Caco-2 (cell line): ENCODE measurements around the gene UCP1. TPM values are rescaled to one million over a fixed set of nuclear protein-coding genes. Genes with fewer than 3 reads are reported as not detected.
A peak's percentile ranks its signal among the peaks of the same experiment; 100 is the strongest.

Experiments used
- BruUV-seq: library from RNA; stranded (reverse); fragments of 400-500 nt; replicated peaks from 2 replicates; lab custom pipeline; 2021; lab: Mats Ljungman, UMichigan
- CTCF ChIA-PET: fragments of 300-600 bp; sonication (Branson Sonifier 250); formaldehyde crosslinking; loops from one replicate; lab custom pipeline; 2022; ENCODE audit warnings: antibody characterized with exemption; lab: Charles Lee
- POLR2A ChIA-PET: fragments of 300-600 bp; sonication (Branson Sonifier 250); formaldehyde crosslinking; loops from one replicate; lab custom pipeline; 2022; ENCODE audit warnings: antibody characterized with exemption; lab: Charles Lee
- DNase-seq, 2 experiments: peaks; one replicate each; pipeline versions ENCODE4 v3.0.0 to v3.0.0-alpha.2; 2020 to 2022
- H3K27me3 ChIP-seq: replicated peaks from 2 replicates; pipeline ENCODE4 v1.6.0; 2011; ENCODE audit warnings: low read length; ENCODE audit not compliant: control insufficient read depth, insufficient read depth
- H3K36me3 ChIP-seq: 2 replicates; pipeline ENCODE4 v1.5.1; 2011; ENCODE audit warnings: low read length; ENCODE audit not compliant: control insufficient read depth, insufficient read depth
- H3K4me1 ChIP-seq: fragments of 250-450 bp; sonication (Bioruptor Pico); 2 replicates; pipeline ENCODE4 v1.5.1; 2020; ENCODE audit warnings: mild to moderate bottlenecking
- H3K4me3 ChIP-seq: 2 replicates; pipeline ENCODE4 v1.5.1; 2011; ENCODE audit warnings: low read depth, mild to moderate bottlenecking, control low read depth, low read length
- H3K9me3 ChIP-seq: fragments of 250-450 bp; sonication (Bioruptor Pico); 2 replicates; pipeline ENCODE4 v1.5.1; 2020; ENCODE audit warnings: mild to moderate bottlenecking, moderate library complexity
- H3K27ac Mint-ChIP-seq: one replicate; pipeline ENCODE4 v1.8.0; 2022; ENCODE audit warnings: mixed read lengths; ENCODE audit not compliant: unreplicated experiment
- H3K27me3 Mint-ChIP-seq: one replicate; pipeline ENCODE4 v1.8.0; 2022; ENCODE audit warnings: mixed read lengths; ENCODE audit not compliant: insufficient read depth, unreplicated experiment
- H3K36me3 Mint-ChIP-seq: one replicate; pipeline ENCODE4 v1.8.0; 2022; ENCODE audit warnings: mild to moderate bottlenecking, mixed read lengths; ENCODE audit not compliant: insufficient read depth, unreplicated experiment
- H3K4me1 Mint-ChIP-seq: one replicate; pipeline ENCODE4 v1.8.0; 2022; ENCODE audit warnings: low read depth, mixed read lengths; ENCODE audit not compliant: unreplicated experiment
- H3K4me3 Mint-ChIP-seq: one replicate; pipeline ENCODE4 v1.8.0; 2022; ENCODE audit warnings: mild to moderate bottlenecking, moderate library complexity, mixed read lengths; ENCODE audit not compliant: unreplicated experiment
- H3K9me3 Mint-ChIP-seq: one replicate; pipeline ENCODE4 v1.8.0; 2022; ENCODE audit warnings: mixed read lengths; ENCODE audit not compliant: unreplicated experiment
- intact Hi-C: fragments of 100-400 bp; cut with micrococcal nuclease; formaldehyde crosslinking; loops from one replicate; pipeline ENCODE4 v1.10.0; 2022; ENCODE audit not compliant: unreplicated experiment
- total RNA-seq: library from RNA; stranded (reverse); gene quantifications from 2 replicates; pipeline ENCODE4 v1.2.3, GENCODE V29; 2022
- TF ChIP-seq, protein P1 (sequence below), 2 experiments: fragments of 200-600 bp in 1 of 2; IDR thresholded peaks; 1 replicate in 1 of 2; 2 replicates in 1 of 2; pipeline versions ENCODE4 v1.5.1 to v1.8.0; 2011 to 2022; ENCODE audit warnings: antibody characterized with exemption in 1 of 2, control low read depth in 1 of 2, inconsistent platforms in 1 of 2, low read depth in 1 of 2, low read length in 1 of 2, mild to moderate bottlenecking in 1 of 2, moderate library complexity in 1 of 2; ENCODE audit not compliant: insufficient read depth in 1 of 2, severe bottlenecking in 1 of 2, unreplicated experiment in 1 of 2

UCP1 gene
- total RNA-seq, 1 experiment from 2014 or later = 0.54 TPM

DNA sequence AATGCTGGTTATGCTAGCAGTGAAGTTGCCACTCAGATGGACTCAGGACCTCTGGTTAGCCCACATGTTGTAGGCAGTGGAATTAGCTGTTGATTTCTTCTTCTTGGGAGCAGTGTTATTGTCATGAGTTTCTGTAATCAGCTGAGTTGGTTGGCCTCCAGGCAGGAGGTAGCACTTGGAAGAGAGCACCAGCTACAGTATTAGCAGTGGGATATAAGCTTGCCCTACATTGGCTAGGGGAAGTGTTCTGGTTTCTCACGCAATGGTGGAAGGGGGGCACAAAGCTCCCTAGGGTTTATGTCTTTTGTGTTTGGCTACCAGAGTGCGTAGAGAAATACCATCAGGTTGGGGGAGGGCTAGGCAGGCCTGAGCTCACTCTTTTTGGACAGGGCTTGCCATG, 34.0 kb upstream of the UCP1 start:
- no peaks in the 10 kb centered on the region for H3K36me3 ChIP-seq
- Mint-ChIP-seq H3K36me3 (no peaks in the 10 kb centered on the region), H3K4me3 (no peak overlapping the region), H3K9me3 (no peaks in the 10 kb centered on the region), H3K27me3 (no peaks in the 10 kb centered on the region), H3K4me1 (no peaks in the 10 kb centered on the region), H3K27ac (no peak overlapping the region)
- peaks cover 8% of the 10 kb centered on the region for H3K4me1 ChIP-seq
- TF ChIP-seq, protein P1, sequence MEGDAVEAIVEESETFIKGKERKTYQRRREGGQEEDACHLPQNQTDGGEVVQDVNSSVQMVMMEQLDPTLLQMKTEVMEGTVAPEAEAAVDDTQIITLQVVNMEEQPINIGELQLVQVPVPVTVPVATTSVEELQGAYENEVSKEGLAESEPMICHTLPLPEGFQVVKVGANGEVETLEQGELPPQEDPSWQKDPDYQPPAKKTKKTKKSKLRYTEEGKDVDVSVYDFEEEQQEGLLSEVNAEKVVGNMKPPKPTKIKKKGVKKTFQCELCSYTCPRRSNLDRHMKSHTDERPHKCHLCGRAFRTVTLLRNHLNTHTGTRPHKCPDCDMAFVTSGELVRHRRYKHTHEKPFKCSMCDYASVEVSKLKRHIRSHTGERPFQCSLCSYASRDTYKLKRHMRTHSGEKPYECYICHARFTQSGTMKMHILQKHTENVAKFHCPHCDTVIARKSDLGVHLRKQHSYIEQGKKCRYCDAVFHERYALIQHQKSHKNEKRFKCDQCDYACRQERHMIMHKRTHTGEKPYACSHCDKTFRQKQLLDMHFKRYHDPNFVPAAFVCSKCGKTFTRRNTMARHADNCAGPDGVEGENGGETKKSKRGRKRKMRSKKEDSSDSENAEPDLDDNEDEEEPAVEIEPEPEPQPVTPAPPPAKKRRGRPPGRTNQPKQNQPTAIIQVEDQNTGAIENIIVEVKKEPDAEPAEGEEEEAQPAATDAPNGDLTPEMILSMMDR (IDR thresholded peaks at IDR 0.05; ENCODE audit: insufficient read depth in 1 of 2, low read depth in 1 of 2, low read length in 1 of 2, severe bottlenecking in 1 of 2, unreplicated experiment in 1 of 2) = no peak
- no TSS peak for BruUV-seq
- ChIA-PET POLR2A (no interaction called here), CTCF (no interaction called here)
- no peaks in the 10 kb centered on the region for H3K9me3 ChIP-seq
- H3K27me3 ChIP-seq = no peaks in the 10 kb centered on the region
- intact Hi-C loops = no loop called here
- H3K4me3 ChIP-seq = no peak overlapping the region
- DNase-seq = no peak

DNA sequence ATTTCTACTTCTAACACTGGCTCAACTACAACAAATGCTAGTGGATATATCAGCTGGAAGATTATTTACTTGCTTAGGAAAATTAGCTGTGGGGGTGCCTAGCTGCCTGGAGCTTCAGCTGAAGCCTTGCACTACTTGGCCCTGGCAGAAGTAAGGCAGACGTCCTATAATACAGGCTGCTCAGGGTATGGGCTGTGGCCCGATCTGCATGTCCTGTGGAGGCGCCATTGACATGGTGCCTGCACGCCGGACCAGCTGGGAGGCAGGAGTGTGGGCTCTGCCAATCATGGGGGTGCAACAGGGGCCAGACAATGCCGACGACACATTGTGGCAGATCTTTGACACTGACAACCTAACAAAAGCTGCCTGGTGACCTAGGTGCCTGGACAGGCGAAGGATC, 31.6 kb upstream of the UCP1 start:
- H3K36me3 ChIP-seq = no peaks in the 10 kb centered on the region
- Mint-ChIP-seq H3K4me3 (no peak overlapping the region), H3K4me1 (no peaks in the 10 kb centered on the region), H3K27ac (no peak overlapping the region), H3K9me3 (no peaks in the 10 kb centered on the region), H3K36me3 (no peaks in the 10 kb centered on the region), H3K27me3 (no peaks in the 10 kb centered on the region)
- no peaks in the 10 kb centered on the region for H3K4me1 ChIP-seq
- POLR2A ChIA-PET = interaction anchor here (0.5 kb wide), 1 partner anchor 15 kb away, joined by 8 read pairs; no protein-coding TSS in a partner anchor
- CTCF ChIA-PET = interaction anchor here (1.0 kb wide), 1 partner anchor 251 kb away, joined by 4 read pairs; no protein-coding TSS in a partner anchor
- intact Hi-C loops = no loop called here
- no peak for DNase-seq
- BruUV-seq = no TSS peak
- H3K27me3 ChIP-seq = no peaks in the 10 kb centered on the region
- H3K9me3 ChIP-seq = no peaks in the 10 kb centered on the region
- no peak overlapping the region for H3K4me3 ChIP-seq
- TF ChIP-seq, protein P1 (IDR thresholded peaks at IDR 0.05; ENCODE audit: insufficient read depth in 1 of 2, low read depth in 1 of 2, low read length in 1 of 2, severe bottlenecking in 1 of 2, unreplicated experiment in 1 of 2) = no peak

DNA sequence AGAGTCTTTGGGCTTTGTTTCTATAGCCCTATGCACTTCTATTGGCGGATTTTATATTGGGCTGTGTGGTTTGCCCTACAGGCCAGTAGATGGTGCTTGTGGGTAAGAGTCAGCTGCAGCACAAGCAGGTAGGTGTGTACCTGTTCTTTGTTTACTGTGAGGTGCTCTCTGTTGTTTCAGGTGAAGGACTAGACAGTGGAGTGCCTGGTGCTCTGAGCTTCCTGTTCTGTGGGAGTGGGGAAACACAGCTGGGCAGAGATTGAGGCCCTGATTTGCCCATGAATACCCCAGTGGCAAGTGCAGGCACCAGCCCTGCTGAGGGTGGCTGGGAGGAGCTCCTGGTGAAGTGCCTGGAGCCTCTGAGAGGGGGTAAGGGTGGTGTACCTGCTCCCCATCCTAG, 26.3 kb upstream of the UCP1 start:
- DNase-seq = peak; percentile 59 to 69
- TF ChIP-seq, protein P1 (IDR thresholded peaks at IDR 0.05; ENCODE audit: insufficient read depth in 1 of 2, low read depth in 1 of 2, low read length in 1 of 2, severe bottlenecking in 1 of 2, unreplicated experiment in 1 of 2) = peak; percentile 52 to 77
- H3K27me3 ChIP-seq = no peaks in the 10 kb centered on the region
- CTCF ChIA-PET = interaction anchor here (0.6 to 1.9 kb wide), 8 partner anchors 10 to 265 kb away, joined by 3 to 15 read pairs (median 4); partner anchors contain the start of genes CLGN and TBC1D9
- no peaks in the 10 kb centered on the region for H3K36me3 Mint-ChIP-seq
- no peak overlapping the region for H3K4me3 ChIP-seq
- no peaks in the 10 kb centered on the region for H3K4me1 Mint-ChIP-seq
- intact Hi-C loops = loop anchor here (1.0 to 5.0 kb wide), 5 partner anchors 15 to 289 kb away; no protein-coding TSS in a partner anchor
- no peaks in the 10 kb centered on the region for H3K4me1 ChIP-seq
- H3K9me3 ChIP-seq = no peaks in the 10 kb centered on the region
- no peaks in the 10 kb centered on the region for H3K36me3 ChIP-seq
- POLR2A ChIA-PET = no interaction called here
- no peaks in the 10 kb centered on the region for H3K9me3 Mint-ChIP-seq
- no peak overlapping the region for H3K27ac Mint-ChIP-seq
- no TSS peak for BruUV-seq
- peaks cover 21% of the 10 kb centered on the region for H3K27me3 Mint-ChIP-seq
- no peak overlapping the region for H3K4me3 Mint-ChIP-seq
